Myocyte (in vitro differentiated cells): ENCODE data around the gene OR2M5. TPM values are rescaled to one million over a fixed set of nuclear protein-coding genes. Genes with fewer than 3 reads are reported as not detected.

ENCODE experiments used
- total RNA-seq: library from RNA; depleted of rRNA; stranded (reverse); fragments of >200 nt; gene quantifications from 2 replicates; pipeline ENCODE4 v1.2.3, GENCODE V29; 2014

The OR2M5 gene
- total RNA-seq, 1 donor from 2014 or later = not detected

Other genes starting within 250 kb of the OR2M5 start
- gene OR2W3, start 249.6 kb upstream of the OR2M5 start, total RNA-seq = not detected in 2 replicates
- gene OR2T8, start 224.9 kb upstream of the OR2M5 start, total RNA-seq = not detected in 2 replicates
- gene OR2AJ1, start 220.3 kb upstream of the OR2M5 start, total RNA-seq = not detected in 2 replicates
- not detected in 2 replicates for gene OR2L8, start 196.3 kb upstream of the OR2M5 start, total RNA-seq
- gene OR2AK2, start 179.9 kb upstream of the OR2M5 start, total RNA-seq = not detected in 2 replicates
- gene OR2L5, start 131.5 kb upstream of the OR2M5 start, total RNA-seq = not detected in 2 replicates
- gene OR2L2, start 115.1 kb upstream of the OR2M5 start, total RNA-seq = not detected in 2 replicates
- not detected in 2 replicates for gene OR2L3, start 98.3 kb upstream of the OR2M5 start, total RNA-seq
- gene OR2L13, start 50.0 kb upstream of the OR2M5 start, total RNA-seq = not detected in 2 replicates
- gene OR2M2, start 29.7 kb downstream of the OR2M5 start, total RNA-seq = not detected in 2 replicates
- gene OR2M3, start 52.1 kb downstream of the OR2M5 start, total RNA-seq = not detected in 2 replicates
- gene OR2M4, start 86.3 kb downstream of the OR2M5 start, total RNA-seq = not detected in 2 replicates
- gene OR2T33, start 132.8 kb downstream of the OR2M5 start, total RNA-seq = not detected in 2 replicates
- gene OR2T12, start 158.3 kb downstream of the OR2M5 start, total RNA-seq = not detected in 2 replicates
- not detected in 2 replicates for gene OR2M7, start 179.4 kb downstream of the OR2M5 start, total RNA-seq
- gene OR14C36, start 203.6 kb downstream of the OR2M5 start, total RNA-seq = not detected in 2 replicates
- gene OR2T4, start 216.5 kb downstream of the OR2M5 start, total RNA-seq = not detected in 2 replicates
- gene OR2T6, start 230.6 kb downstream of the OR2M5 start, total RNA-seq = not detected in 2 replicates